GM20000 (cell line): ENCODE results near the gene XRCC4.

Experiments used
- DNase-seq: peaks from one replicate; pipeline ENCODE4 v3.0.0; 2012; ENCODE audit warnings: low spot score
- TF ChIP-seq, protein P1 (sequence below): IDR thresholded peaks from 2 replicates; pipeline ENCODE4 v1.5.1; 2012; ENCODE audit warnings: mild to moderate bottlenecking, control low read depth; ENCODE audit errors: extremely low read depth, missing control alignments

Gene XRCC4

DNA sequence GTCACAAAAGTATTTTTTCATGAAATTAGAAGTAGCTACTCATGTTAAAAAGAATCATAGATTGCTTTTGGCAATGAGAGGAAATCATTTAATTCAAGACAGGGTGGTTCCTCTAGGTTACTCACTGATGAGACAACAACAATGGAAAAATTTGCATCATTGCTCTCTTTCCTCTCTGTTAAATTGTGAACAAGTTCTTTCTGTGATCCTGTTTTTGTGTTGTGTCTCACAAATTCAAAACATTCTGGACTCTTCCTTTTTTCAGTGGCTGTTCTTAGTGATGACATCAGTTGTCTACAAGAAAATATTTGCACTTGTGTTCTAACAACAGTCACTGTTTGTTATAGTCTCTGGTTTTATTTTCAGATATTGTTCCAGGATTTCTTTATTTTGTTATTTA, 95.3 kb downstream of the XRCC4 start:
- TF ChIP-seq, protein P1, sequence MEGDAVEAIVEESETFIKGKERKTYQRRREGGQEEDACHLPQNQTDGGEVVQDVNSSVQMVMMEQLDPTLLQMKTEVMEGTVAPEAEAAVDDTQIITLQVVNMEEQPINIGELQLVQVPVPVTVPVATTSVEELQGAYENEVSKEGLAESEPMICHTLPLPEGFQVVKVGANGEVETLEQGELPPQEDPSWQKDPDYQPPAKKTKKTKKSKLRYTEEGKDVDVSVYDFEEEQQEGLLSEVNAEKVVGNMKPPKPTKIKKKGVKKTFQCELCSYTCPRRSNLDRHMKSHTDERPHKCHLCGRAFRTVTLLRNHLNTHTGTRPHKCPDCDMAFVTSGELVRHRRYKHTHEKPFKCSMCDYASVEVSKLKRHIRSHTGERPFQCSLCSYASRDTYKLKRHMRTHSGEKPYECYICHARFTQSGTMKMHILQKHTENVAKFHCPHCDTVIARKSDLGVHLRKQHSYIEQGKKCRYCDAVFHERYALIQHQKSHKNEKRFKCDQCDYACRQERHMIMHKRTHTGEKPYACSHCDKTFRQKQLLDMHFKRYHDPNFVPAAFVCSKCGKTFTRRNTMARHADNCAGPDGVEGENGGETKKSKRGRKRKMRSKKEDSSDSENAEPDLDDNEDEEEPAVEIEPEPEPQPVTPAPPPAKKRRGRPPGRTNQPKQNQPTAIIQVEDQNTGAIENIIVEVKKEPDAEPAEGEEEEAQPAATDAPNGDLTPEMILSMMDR = no peak
- no peak for DNase-seq

DNA sequence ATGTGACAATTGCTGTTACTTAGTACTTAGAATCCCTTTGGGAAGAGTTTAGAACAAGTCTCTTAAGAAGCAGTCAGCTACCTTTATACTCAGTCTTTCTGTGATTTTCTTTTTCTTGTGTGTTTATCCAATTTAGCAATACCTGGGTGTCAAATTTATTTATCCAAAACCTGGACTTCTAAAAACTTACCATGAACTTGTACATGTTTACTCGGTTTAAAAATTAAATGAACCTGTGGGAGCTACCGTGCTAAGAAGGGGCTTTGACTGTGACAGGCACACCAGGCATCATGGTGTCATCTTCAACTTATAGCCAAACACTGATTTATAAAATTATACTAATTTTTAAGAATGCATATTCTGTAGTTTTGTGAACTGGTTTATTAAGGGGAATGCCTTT, 96.5 kb downstream of the XRCC4 start:
- TF ChIP-seq, protein P1 = no peak
- DNase-seq = no peak

DNA sequence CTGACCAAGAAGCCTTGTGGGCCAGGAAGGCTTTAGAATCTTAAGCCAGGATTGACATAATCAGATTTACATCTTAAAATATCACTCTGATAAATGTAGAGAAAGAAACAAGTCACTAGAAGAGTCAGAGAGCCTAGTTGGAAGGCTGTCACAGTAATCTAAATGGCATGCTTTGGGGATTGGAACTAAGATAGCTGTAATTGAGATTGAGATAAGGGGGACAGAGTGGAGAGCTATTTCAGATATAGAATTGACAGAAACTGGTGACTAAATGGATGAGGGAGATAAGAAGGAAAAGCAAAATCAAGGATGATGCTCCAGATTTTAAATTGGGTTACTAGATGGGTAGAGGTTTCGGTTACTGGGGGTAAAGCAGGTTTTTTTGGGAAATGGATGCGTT, 100.5 kb downstream of the XRCC4 start:
- DNase-seq = no peak
- TF ChIP-seq, protein P1 = no peak

DNA sequence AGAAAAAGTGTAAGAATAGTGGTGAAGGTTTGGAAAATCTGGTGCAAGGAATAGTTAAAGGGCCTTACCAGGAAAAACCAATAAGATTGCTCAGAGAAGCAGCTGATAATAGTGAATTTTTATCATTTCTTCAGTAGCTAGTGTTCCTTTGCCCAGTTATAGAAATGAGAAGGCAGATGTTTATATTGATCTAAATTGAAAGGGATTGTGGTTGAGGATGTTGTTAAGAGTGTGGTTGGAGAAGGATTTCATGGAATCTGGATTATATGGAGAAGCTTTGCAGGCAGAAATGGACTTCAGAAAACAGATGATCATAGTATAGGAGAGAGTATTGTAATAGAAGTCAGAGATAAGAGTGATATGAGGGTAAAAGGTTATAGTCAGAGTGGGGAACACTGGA, 102.6 kb downstream of the XRCC4 start:
- TF ChIP-seq, protein P1 = no peak
- DNase-seq = no peak

DNA sequence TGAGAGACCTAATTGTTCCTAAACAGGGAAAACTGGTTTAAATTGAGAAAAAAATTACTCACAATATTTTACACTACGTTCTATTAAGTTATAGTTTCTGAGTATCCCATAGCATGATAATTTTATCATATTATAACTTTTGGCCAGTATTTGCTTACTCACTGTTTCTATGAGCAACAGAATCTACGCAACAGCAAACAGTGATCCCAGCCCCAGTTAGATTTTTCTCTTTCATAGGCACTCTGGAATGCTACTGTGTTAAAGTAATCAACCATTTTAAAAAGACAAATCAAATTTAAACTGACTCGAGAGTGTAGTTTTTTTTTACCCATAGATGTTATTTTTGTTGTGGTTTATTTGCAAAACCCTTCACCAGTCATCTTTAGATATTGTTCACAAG, 107.2 kb downstream of the XRCC4 start:
- DNase-seq = no peak
- TF ChIP-seq, protein P1 = no peak

DNA sequence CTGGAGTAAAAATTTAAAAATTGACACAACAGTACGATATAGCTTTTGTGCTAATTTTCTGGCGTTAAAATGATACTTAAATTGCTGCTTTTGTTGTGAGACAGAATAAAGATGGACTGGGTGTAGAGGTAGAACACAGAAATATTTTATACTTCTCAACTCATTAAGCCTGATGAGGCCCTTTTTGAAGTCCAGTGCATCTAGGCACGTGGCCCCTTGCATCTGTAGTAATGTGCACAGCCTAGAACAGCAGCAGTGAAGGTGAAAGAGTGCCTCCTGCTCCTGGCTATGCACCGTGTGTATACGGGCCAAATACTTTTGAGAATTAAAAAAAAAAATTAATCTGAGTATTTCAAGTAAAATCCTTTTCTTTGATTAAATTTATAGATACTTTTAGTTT, 115.6 kb downstream of the XRCC4 start:
- TF ChIP-seq, protein P1 = no peak
- DNase-seq = no peak

DNA sequence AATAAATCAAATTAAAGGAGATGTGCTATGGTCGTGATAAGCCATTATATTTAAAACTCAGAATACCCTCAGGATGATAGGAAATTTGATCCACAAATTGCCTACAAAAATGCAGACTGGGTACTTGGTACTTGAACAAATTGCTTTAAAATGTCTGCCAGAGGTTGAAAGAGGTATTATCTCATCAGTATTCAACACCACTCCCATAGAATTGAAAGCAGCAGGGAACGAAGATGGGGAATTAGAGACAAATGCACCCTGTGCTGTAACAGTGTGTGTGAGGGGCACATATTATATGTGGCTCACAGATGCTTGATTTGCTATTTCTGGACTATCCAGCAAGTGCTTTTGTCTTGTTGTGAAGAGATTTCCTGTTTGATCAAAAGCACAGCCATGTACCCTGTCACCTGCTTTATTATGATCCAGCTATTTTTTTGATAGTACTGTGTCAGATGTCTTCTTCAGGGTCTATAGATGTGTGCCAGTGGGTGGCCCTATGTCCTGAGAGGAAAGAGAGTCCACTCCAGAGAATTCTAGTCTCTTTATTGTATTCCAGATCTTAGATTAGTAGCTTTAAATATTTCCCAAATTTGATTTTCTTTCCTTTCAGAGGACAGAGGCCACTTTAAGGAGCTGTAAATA, 120.1 kb downstream of the XRCC4 start:
- TF ChIP-seq, protein P1 = no peak
- no peak for DNase-seq
